Measurements from ENCODE around the gene SYCE1. TPM values are rescaled to one million over a fixed set of nuclear protein-coding genes. Genes with fewer than 3 reads are reported as not detected.

SYCE1 gene
- total RNA-seq, 1 experiment from 2014 or later, result not detected

GRCh38 chr10:133536198-133536597 lies 29.2 kb downstream of the SYCE1 start:
- ATAC-seq (no peak), DNase-seq (ENCODE audit: low read depth, low spot score) (no peak)
- ChIA-PET CTCF (no interaction called here), POLR2A (no interaction called here)
- TF ChIP-seq POLR2AphosphoS5 (IDR thresholded peaks at IDR 0.05; ENCODE audit: low read depth, low read length) (no peak), TCF7L2 (IDR thresholded peaks at IDR 0.05; ENCODE audit: low read depth, low read length) (no peak)
- TF ChIP-seq, protein P1, sequence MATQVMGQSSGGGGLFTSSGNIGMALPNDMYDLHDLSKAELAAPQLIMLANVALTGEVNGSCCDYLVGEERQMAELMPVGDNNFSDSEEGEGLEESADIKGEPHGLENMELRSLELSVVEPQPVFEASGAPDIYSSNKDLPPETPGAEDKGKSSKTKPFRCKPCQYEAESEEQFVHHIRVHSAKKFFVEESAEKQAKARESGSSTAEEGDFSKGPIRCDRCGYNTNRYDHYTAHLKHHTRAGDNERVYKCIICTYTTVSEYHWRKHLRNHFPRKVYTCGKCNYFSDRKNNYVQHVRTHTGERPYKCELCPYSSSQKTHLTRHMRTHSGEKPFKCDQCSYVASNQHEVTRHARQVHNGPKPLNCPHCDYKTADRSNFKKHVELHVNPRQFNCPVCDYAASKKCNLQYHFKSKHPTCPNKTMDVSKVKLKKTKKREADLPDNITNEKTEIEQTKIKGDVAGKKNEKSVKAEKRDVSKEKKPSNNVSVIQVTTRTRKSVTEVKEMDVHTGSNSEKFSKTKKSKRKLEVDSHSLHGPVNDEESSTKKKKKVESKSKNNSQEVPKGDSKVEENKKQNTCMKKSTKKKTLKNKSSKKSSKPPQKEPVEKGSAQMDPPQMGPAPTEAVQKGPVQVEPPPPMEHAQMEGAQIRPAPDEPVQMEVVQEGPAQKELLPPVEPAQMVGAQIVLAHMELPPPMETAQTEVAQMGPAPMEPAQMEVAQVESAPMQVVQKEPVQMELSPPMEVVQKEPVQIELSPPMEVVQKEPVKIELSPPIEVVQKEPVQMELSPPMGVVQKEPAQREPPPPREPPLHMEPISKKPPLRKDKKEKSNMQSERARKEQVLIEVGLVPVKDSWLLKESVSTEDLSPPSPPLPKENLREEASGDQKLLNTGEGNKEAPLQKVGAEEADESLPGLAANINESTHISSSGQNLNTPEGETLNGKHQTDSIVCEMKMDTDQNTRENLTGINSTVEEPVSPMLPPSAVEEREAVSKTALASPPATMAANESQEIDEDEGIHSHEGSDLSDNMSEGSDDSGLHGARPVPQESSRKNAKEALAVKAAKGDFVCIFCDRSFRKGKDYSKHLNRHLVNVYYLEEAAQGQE (IDR thresholded peaks at IDR 0.05; ENCODE audit: insufficient read depth in 1 of 2, low read depth in 2 of 2, low read length in 1 of 2), result no peak
- no peak overlapping the region for H3K27ac ChIP-seq (ENCODE audit: low read length)
- H3K27me3 ChIP-seq (ENCODE audit: control insufficient read depth, insufficient read depth, low read length), result peaks cover 4% of the 10 kb centered on the region; the same call in 1 of the 2 replicates
- no peaks in the 10 kb centered on the region for H3K9me3 ChIP-seq (ENCODE audit: control insufficient read depth, insufficient read depth, low read depth, low read length)
- BruUV-seq (replicated peaks), result no TSS peak
- intact Hi-C loops (cut with micrococcal nuclease; ENCODE audit: unreplicated experiment) (no loop called here), in situ Hi-C loops (cut with HindIII; ENCODE audit: low pct_unique_long_range_greater_than_20kb, low sequenced_read_pairs) (no loop called here)
- no peaks in the 10 kb centered on the region for H3K4me1 ChIP-seq (ENCODE audit: control insufficient read depth, insufficient read depth, low read length)
- no peak overlapping the region for H3K4me3 ChIP-seq (ENCODE audit: low read depth in 2 of 2, low read length in 2 of 2)
- no peaks in the 10 kb centered on the region for H3K36me3 ChIP-seq (ENCODE audit: control insufficient read depth, insufficient read depth, low read length)

DNA sequence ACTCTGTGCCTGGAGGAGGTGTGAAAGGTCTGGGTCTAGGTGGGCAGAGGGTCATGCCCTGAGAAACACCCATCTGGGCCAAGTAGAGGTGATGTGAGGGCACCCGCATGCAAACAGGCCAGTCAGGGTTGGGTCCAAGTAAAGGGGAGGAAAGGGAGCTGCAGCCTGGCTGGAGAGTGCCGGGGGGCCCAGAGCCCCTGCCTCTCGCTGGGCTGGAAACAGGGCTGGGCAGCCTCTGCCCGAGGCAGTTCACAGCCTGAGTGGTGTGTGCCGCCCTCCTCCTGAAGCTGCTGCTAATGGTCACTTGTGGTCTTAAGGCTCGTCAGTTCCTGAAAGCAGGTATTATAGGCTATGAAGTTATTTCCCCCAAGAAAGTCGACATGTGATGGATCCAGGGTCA lies 31.0 kb downstream of the SYCE1 start:
- Histone ChIP-seq H3K4me1 (ENCODE audit: control insufficient read depth, insufficient read depth, low read length) (no peaks in the 10 kb centered on the region), H3K27me3 (ENCODE audit: control insufficient read depth, insufficient read depth, low read length) (no peaks in the 10 kb centered on the region), H3K4me3 (ENCODE audit: low read depth in 2 of 2, low read length in 2 of 2) (no peak overlapping the region), H3K9me3 (ENCODE audit: control insufficient read depth, insufficient read depth, low read depth, low read length) (no peaks in the 10 kb centered on the region), H3K36me3 (ENCODE audit: control insufficient read depth, insufficient read depth, low read length) (no peaks in the 10 kb centered on the region), H3K27ac (ENCODE audit: low read length) (no peak overlapping the region)
- TF ChIP-seq TCF7L2 (IDR thresholded peaks at IDR 0.05; ENCODE audit: low read depth, low read length) (no peak), CTCF (IDR thresholded peaks at IDR 0.05) (no peak), POLR2AphosphoS5 (IDR thresholded peaks at IDR 0.05; ENCODE audit: low read depth, low read length) (no peak), SIN3A (IDR thresholded peaks at IDR 0.05; ENCODE audit: borderline replicate concordance, insufficient read depth, low read depth, low read length) (no peak)
- TF ChIP-seq, protein P1 (IDR thresholded peaks at IDR 0.05; ENCODE audit: insufficient read depth in 1 of 2, low read depth in 2 of 2, low read length in 1 of 2), result no peak
- no peak for ATAC-seq
- ChIA-PET CTCF (no interaction called here), POLR2A (no interaction called here)
- no peak for DNase-seq (ENCODE audit: low read depth, low spot score)
- intact Hi-C loops (cut with micrococcal nuclease; ENCODE audit: unreplicated experiment) (no loop called here), in situ Hi-C loops (cut with HindIII; ENCODE audit: low pct_unique_long_range_greater_than_20kb, low sequenced_read_pairs) (no loop called here)
- BruUV-seq (replicated peaks), result no TSS peak

Data from Panc1 (cell line).